Measurements from ENCODE around the gene DSCAM.

GRCh38 chr21:40438616-40439015 lies 408.3 kb downstream of the DSCAM start:
- TF ChIP-seq CTCF (IDR thresholded peaks at IDR 0.05; ENCODE audit: insufficient read depth, low read length, poor library complexity, severe bottlenecking) (no peak), EZH2phosphoT487 (conservative IDR thresholded peaks at IDR 0.05; ENCODE audit: low read length) (no peak)

All from SU-DHL-6 (cell line).